ENCODE data around the gene SSBP4. TPM values are rescaled to one million over a fixed set of nuclear protein-coding genes. Genes with fewer than 3 reads are reported as not detected.

SSBP4 gene
- total and polyA plus RNA-seq, 2 donors (not counting 1 experiment from before 2014, with no cell fraction given), result 37.0 to 64.2 TPM

GRCh38 chr19:18420930-18421329, 1.7 kb downstream of the SSBP4 start:
- peaks cover 57% of the 10 kb centered on the region for H3K4me1 Mint-ChIP-seq
- Histone ChIP-seq H2AFZ (ENCODE audit: insufficient read depth, low read depth, low read length, poor library complexity, severe bottlenecking) (no peak overlapping the region), H3K4me2 (replicated peaks; ENCODE audit: low read depth, low read length, poor library complexity, severe bottlenecking) (peak overlapping the region; percentile 97), H3K27ac (ENCODE audit: low read length in 2 of 2) (no peak overlapping the region), H3K79me2 (ENCODE audit: control insufficient read depth, insufficient read depth, low read length) (peaks cover 28% of the 10 kb centered on the region), H3K9me3 (ENCODE audit: control extremely low read depth in 1 of 3, control insufficient read depth in 2 of 3, insufficient read depth in 1 of 3, low read length in 2 of 3) (peaks cover 0 to 22% (median 0%) of the 10 kb centered on the region in 3 donors), H3K9ac (ENCODE audit: low read length) (no peak overlapping the region), H3K4me3 (ENCODE audit: control extremely low read depth in 1 of 5, extremely low read depth in 1 of 5, insufficient read depth in 1 of 5, low read depth in 2 of 5, low read length in 4 of 5) (no peak overlapping the region), H4K20me1 (ENCODE audit: control insufficient read depth, insufficient read depth, low read length, poor library complexity, severe bottlenecking) (peaks cover 54% of the 10 kb centered on the region), H3K36me3 (replicated peaks in 1 of 2; ENCODE audit: control extremely low read depth in 1 of 2, control insufficient read depth in 1 of 2, extremely low read depth in 1 of 2, insufficient read depth in 2 of 2, low read length in 1 of 2) (no peaks in the 10 kb centered on the region), H3K4me1 (ENCODE audit: control insufficient read depth in 2 of 2, insufficient read depth in 2 of 2, low read length in 2 of 2) (peaks cover 53 to 64% of the 10 kb centered on the region in 2 donors), H3K27me3 (replicated peaks in 1 of 4; ENCODE audit: control extremely low read depth in 1 of 4, control insufficient read depth in 3 of 4, insufficient read depth in 4 of 4, low read length in 3 of 4) (peaks cover 0 to 33% (median 17%) of the 10 kb centered on the region in 4 experiments)
- no peaks in the 10 kb centered on the region for H3K9me3 Mint-ChIP-seq (ENCODE audit: insufficient read depth)
- peak overlapping the region; percentile 83 for H3K4me3 Mint-ChIP-seq
- ATAC-seq (ENCODE audit: low read depth), result no peak
- intact Hi-C loops (cut with micrococcal nuclease), result loop anchor here (5.0 kb wide), 1 partner anchor 34 kb away; the partner anchor contains the start of gene GDF15
- no peak overlapping the region for H3K27ac Mint-ChIP-seq
- WGBS (ENCODE audit: insufficient coverage), result 78% methylated on average over 1 of the region's 2 CpGs
- no peak for TF ChIP-seq EZH2 (IDR thresholded peaks at IDR 0.05; ENCODE audit: borderline replicate concordance, insufficient read depth, low read depth, low read length, poor library complexity, severe bottlenecking)
- no peak for TF ChIP-seq CTCF (IDR thresholded peaks at IDR 0.05)
- ChIA-PET CTCF (interaction anchor here (1.6 to 3.5 kb wide), 4 partner anchors 9 to 92 kb away, joined by 3 to 17 read pairs (median 7); no protein-coding TSS in a partner anchor), POLR2A (interaction anchor here (2.8 kb wide), 1 partner anchor 8 kb away, joined by 15 read pairs; no protein-coding TSS in a partner anchor)
- H3K27me3 Mint-ChIP-seq, result peaks cover 22% of the 10 kb centered on the region
- no peak for DNase-seq

GRCh38 chr19:18421371-18421959, 2.3 kb downstream of the SSBP4 start:
- peak; percentile 39 for DNase-seq
- H4K20me1 ChIP-seq (ENCODE audit: control insufficient read depth, insufficient read depth, low read length, poor library complexity, severe bottlenecking), result peaks cover 54% of the 10 kb centered on the region
- H3K4me2 ChIP-seq (replicated peaks; ENCODE audit: low read depth, low read length, poor library complexity, severe bottlenecking), result peak overlapping the region; percentile 19

More at GRCh38 chr19:18421371-18421959, 2.3 kb downstream of the SSBP4 start:
- Mint-ChIP-seq H3K27me3 (peaks cover 19% of the 10 kb centered on the region), H3K4me3 (peak overlapping the region; percentile 83), H3K4me1 (peaks cover 55% of the 10 kb centered on the region), H3K9me3 (ENCODE audit: insufficient read depth) (no peaks in the 10 kb centered on the region), H3K27ac (peak overlapping the region; percentile 67)
- Histone ChIP-seq H3K27ac (ENCODE audit: low read length in 2 of 2) (no peak overlapping the region), H2AFZ (ENCODE audit: insufficient read depth, low read depth, low read length, poor library complexity, severe bottlenecking) (no peak overlapping the region), H3K79me2 (ENCODE audit: control insufficient read depth, insufficient read depth, low read length) (peaks cover 28% of the 10 kb centered on the region), H3K36me3 (replicated peaks in 1 of 2; ENCODE audit: control extremely low read depth in 1 of 2, control insufficient read depth in 1 of 2, extremely low read depth in 1 of 2, insufficient read depth in 2 of 2, low read length in 1 of 2) (no peaks in the 10 kb centered on the region), H3K4me1 (ENCODE audit: control insufficient read depth in 2 of 2, insufficient read depth in 2 of 2, low read length in 2 of 2) (peaks cover 48 to 59% of the 10 kb centered on the region in 2 donors), H3K27me3 (replicated peaks in 1 of 4; ENCODE audit: control extremely low read depth in 1 of 4, control insufficient read depth in 3 of 4, insufficient read depth in 4 of 4, low read length in 3 of 4) (peaks cover 0 to 27% (median 13%) of the 10 kb centered on the region in 4 experiments), H3K9ac (ENCODE audit: low read length) (no peak overlapping the region), H3K9me3 (ENCODE audit: control extremely low read depth in 1 of 3, control insufficient read depth in 2 of 3, insufficient read depth in 1 of 3, low read length in 2 of 3) (peaks cover 0 to 18% (median 0%) of the 10 kb centered on the region in 3 donors), H3K4me3 (ENCODE audit: control extremely low read depth in 1 of 5, extremely low read depth in 1 of 5, insufficient read depth in 1 of 5, low read depth in 2 of 5, low read length in 4 of 5) (no peak overlapping the region)
- 100% methylated on average over 8 of the region's 12 CpGs for WGBS (ENCODE audit: insufficient coverage)
- intact Hi-C loops (cut with micrococcal nuclease), result loop anchor here (5.0 kb wide), 1 partner anchor 34 kb away; the partner anchor contains the start of gene GDF15
- ATAC-seq (ENCODE audit: low read depth), result no peak
- ChIA-PET CTCF (interaction anchor here (0.6 to 3.5 kb wide), 7 partner anchors 10 to 135 kb away, joined by 3 to 17 read pairs (median 5); no protein-coding TSS in a partner anchor), POLR2A (interaction anchor here (0.7 to 2.8 kb wide), 3 partner anchors 7 to 266 kb away, joined by 3 to 15 read pairs (median 3); no protein-coding TSS in a partner anchor)
- no peak for TF ChIP-seq CTCF (IDR thresholded peaks at IDR 0.05)
- TF ChIP-seq EZH2 (IDR thresholded peaks at IDR 0.05; ENCODE audit: borderline replicate concordance, insufficient read depth, low read depth, low read length, poor library complexity, severe bottlenecking), result no peak
